Activated CD4-positive, alpha-beta T cell treated with anti-CD3 and anti-CD28 coated beads, Interleukin-2, amount 50 U/mL, for 48 hours (primary cell): ENCODE results near the gene SPEF2.
A peak's percentile ranks its signal among the peaks of the same experiment; 100 is the strongest.

Source experiments
- DNase-seq, 2 experiments: peaks; one replicate each; pipeline ENCODE4 v3.0.0-alpha.2; 2020

The SPEF2 gene

GRCh38 chr5:35785601-35786085 is 168.0 kb downstream of the SPEF2 start:
- peak; percentile 60 to 68 for DNase-seq

- DNase-seq = no peak
Measured at GRCh38 chr5:35788724-35789123, 171.1 kb downstream of the SPEF2 start.

GRCh38 chr5:35789732-35790456 is 172.2 kb downstream of the SPEF2 start:
- no peak for DNase-seq

- DNase-seq = no peak
Measured at GRCh38 chr5:35790457-35790822, 172.8 kb downstream of the SPEF2 start.

- no peak for DNase-seq
Measured at GRCh38 chr5:35794328-35794619, 176.6 kb downstream of the SPEF2 start.

- DNase-seq = no peak
Measured at GRCh38 chr5:35794684-35795375, 177.2 kb downstream of the SPEF2 start.

GRCh38 chr5:35799181-35799580 is 181.5 kb downstream of the SPEF2 start:
- no peak for DNase-seq

- no peak for DNase-seq
Measured at GRCh38 chr5:35799753-35800152, 182.1 kb downstream of the SPEF2 start.

GRCh38 chr5:35803191-35803651 is 185.6 kb downstream of the SPEF2 start:
- no peak for DNase-seq

GRCh38 chr5:35804201-35804653 is 186.6 kb downstream of the SPEF2 start:
- DNase-seq = no peak

GRCh38 chr5:35804841-35805240 is 187.2 kb downstream of the SPEF2 start:
- no peak for DNase-seq

GRCh38 chr5:35810601-35811000 is 192.9 kb downstream of the SPEF2 start:
- DNase-seq = no peak

- DNase-seq = no peak
Measured at GRCh38 chr5:35811108-35811741, 193.6 kb downstream of the SPEF2 start.

GRCh38 chr5:35813521-35813920 is 195.9 kb downstream of the SPEF2 start:
- no peak for DNase-seq

- DNase-seq = no peak
Measured at GRCh38 chr5:35815089-35815936, 197.7 kb downstream of the SPEF2 start.

GRCh38 chr5:35816881-35817521 is 199.3 kb downstream of the SPEF2 start:
- DNase-seq = no peak

GRCh38 chr5:35819026-35819425 is 201.4 kb downstream of the SPEF2 start:
- DNase-seq = no peak

GRCh38 chr5:35819668-35820067 is 202.0 kb downstream of the SPEF2 start:
- DNase-seq = no peak

- no peak for DNase-seq
Measured at GRCh38 chr5:35820735-35821134, 203.1 kb downstream of the SPEF2 start.

- peak in 1 of 2 experiments; percentile 67 for DNase-seq
Measured at GRCh38 chr5:35821513-35821912, 203.8 kb downstream of the SPEF2 start.

- peak in 1 of 2 experiments; percentile 45 for DNase-seq
Measured at GRCh38 chr5:35822511-35822910, 204.8 kb downstream of the SPEF2 start.

GRCh38 chr5:35823347-35824098 is 205.9 kb downstream of the SPEF2 start:
- DNase-seq = no peak
